ENCODE data around the gene ALG14.
"Not testable (repeated sequence)": the region's sequence is repeated elsewhere in the genome, so short reads cannot be mapped to it uniquely, and the experiment has no call there.

The ALG14 gene

GRCh38 chr1:95069710-95070093 is 3.0 kb downstream of the ALG14 start:
- H3K4me3 Mint-ChIP-seq: no peak overlapping the region
- peaks cover 8% of the 10 kb centered on the region for H3K36me3 Mint-ChIP-seq
- no peaks in the 10 kb centered on the region for H3K27me3 Mint-ChIP-seq
- H3K4me1 Mint-ChIP-seq: peaks cover 15% of the 10 kb centered on the region
- no peaks in the 10 kb centered on the region for H3K9me3 Mint-ChIP-seq
- no peak overlapping the region for H3K27ac Mint-ChIP-seq

GRCh38 chr1:95068956-95069709 is 3.6 kb downstream of the ALG14 start:
- Mint-ChIP-seq H3K27ac (no peak overlapping the region), H3K4me3 (no peak overlapping the region), H3K27me3 (no peaks in the 10 kb centered on the region), H3K9me3 (no peaks in the 10 kb centered on the region), H3K4me1 (peaks cover 15% of the 10 kb centered on the region), H3K36me3 (peaks cover 10% of the 10 kb centered on the region)

GRCh38 chr1:95067568-95067967 is 5.2 kb downstream of the ALG14 start:
- no peaks in the 10 kb centered on the region for H3K27me3 Mint-ChIP-seq
- no peak overlapping the region for H3K27ac Mint-ChIP-seq

GRCh38 chr1:95067062-95067461 is 5.7 kb downstream of the ALG14 start:
- Mint-ChIP-seq H3K4me3 (no peak overlapping the region), H3K27ac (no peak overlapping the region), H3K9me3 (no peaks in the 10 kb centered on the region), H3K27me3 (no peaks in the 10 kb centered on the region), H3K36me3 (peaks cover 24% of the 10 kb centered on the region), H3K4me1 (peaks cover 7% of the 10 kb centered on the region)

More at GRCh38 chr1:95067568-95067967, 5.2 kb downstream of the ALG14 start:
- Mint-ChIP-seq H3K36me3 (peaks cover 22% of the 10 kb centered on the region), H3K9me3 (no peaks in the 10 kb centered on the region), H3K4me1 (peaks cover 10% of the 10 kb centered on the region), H3K4me3 (no peak overlapping the region)

- no peak overlapping the region for H3K4me3 Mint-ChIP-seq
- H3K27ac Mint-ChIP-seq: no peak overlapping the region
- H3K4me1 Mint-ChIP-seq: no peaks in the 10 kb centered on the region
- no peaks in the 10 kb centered on the region for H3K9me3 Mint-ChIP-seq
- no peaks in the 10 kb centered on the region for H3K27me3 Mint-ChIP-seq
- H3K36me3 Mint-ChIP-seq: peaks cover 23% of the 10 kb centered on the region
Measured at GRCh38 chr1:95061445-95062006, 11.2 kb downstream of the ALG14 start.

- Mint-ChIP-seq H3K4me3 (no peak overlapping the region), H3K27ac (no peak overlapping the region), H3K9me3 (no peaks in the 10 kb centered on the region), H3K27me3 (no peaks in the 10 kb centered on the region), H3K4me1 (no peaks in the 10 kb centered on the region), H3K36me3 (peaks cover 18% of the 10 kb centered on the region)
Measured at GRCh38 chr1:95058974-95059373, 13.8 kb downstream of the ALG14 start.

- Mint-ChIP-seq H3K4me1 (no peaks in the 10 kb centered on the region), H3K4me3 (no peak overlapping the region), H3K27ac (no peak overlapping the region), H3K27me3 (no peaks in the 10 kb centered on the region), H3K36me3 (peaks cover 9% of the 10 kb centered on the region), H3K9me3 (no peaks in the 10 kb centered on the region)
Measured at GRCh38 chr1:95057351-95057750, 15.4 kb downstream of the ALG14 start.

GRCh38 chr1:95049935-95050334 is 22.8 kb downstream of the ALG14 start:
- no peaks in the 10 kb centered on the region for H3K27me3 Mint-ChIP-seq
- no peaks in the 10 kb centered on the region for H3K9me3 Mint-ChIP-seq
- no peak overlapping the region for H3K4me3 Mint-ChIP-seq
- H3K4me1 Mint-ChIP-seq: no peaks in the 10 kb centered on the region
- no peak overlapping the region for H3K27ac Mint-ChIP-seq
- peaks cover 6% of the 10 kb centered on the region for H3K36me3 Mint-ChIP-seq

- no peaks in the 10 kb centered on the region for H3K4me1 Mint-ChIP-seq
- H3K4me3 Mint-ChIP-seq: no peak overlapping the region
- H3K27me3 Mint-ChIP-seq: no peaks in the 10 kb centered on the region
- H3K36me3 Mint-ChIP-seq: no peaks in the 10 kb centered on the region
- H3K27ac Mint-ChIP-seq: no peak overlapping the region
- H3K9me3 Mint-ChIP-seq: no peaks in the 10 kb centered on the region
Measured at GRCh38 chr1:95048317-95048716, 24.4 kb downstream of the ALG14 start.

- not testable (repeated sequence) for H3K9me3 Mint-ChIP-seq, H3K4me1 Mint-ChIP-seq, H3K4me3 Mint-ChIP-seq, H3K36me3 Mint-ChIP-seq, H3K27ac Mint-ChIP-seq, H3K27me3 Mint-ChIP-seq
Measured at GRCh38 chr1:95047624-95048023, 25.1 kb downstream of the ALG14 start.

- Mint-ChIP-seq H3K27me3 (no peaks in the 10 kb centered on the region), H3K36me3 (no peaks in the 10 kb centered on the region), H3K9me3 (no peaks in the 10 kb centered on the region), H3K27ac (no peak overlapping the region), H3K4me1 (no peaks in the 10 kb centered on the region), H3K4me3 (no peak overlapping the region)
Measured at GRCh38 chr1:95046359-95046758, 26.4 kb downstream of the ALG14 start.

- Mint-ChIP-seq H3K27ac (no peak overlapping the region), H3K4me1 (no peaks in the 10 kb centered on the region), H3K9me3 (no peaks in the 10 kb centered on the region), H3K4me3 (no peak overlapping the region), H3K27me3 (no peaks in the 10 kb centered on the region), H3K36me3 (no peaks in the 10 kb centered on the region)
Measured at GRCh38 chr1:95043141-95043980, 29.4 kb downstream of the ALG14 start.

- no peaks in the 10 kb centered on the region for H3K4me1 Mint-ChIP-seq
- no peaks in the 10 kb centered on the region for H3K9me3 Mint-ChIP-seq
- H3K27me3 Mint-ChIP-seq: no peaks in the 10 kb centered on the region
- H3K4me3 Mint-ChIP-seq: no peak overlapping the region
- H3K27ac Mint-ChIP-seq: no peak overlapping the region
- H3K36me3 Mint-ChIP-seq: no peaks in the 10 kb centered on the region
Measured at GRCh38 chr1:95042286-95042685, 30.5 kb downstream of the ALG14 start.

GRCh38 chr1:95041491-95042165 is 31.1 kb downstream of the ALG14 start:
- Mint-ChIP-seq H3K27ac (no peak overlapping the region), H3K4me1 (no peaks in the 10 kb centered on the region), H3K27me3 (no peaks in the 10 kb centered on the region), H3K4me3 (no peak overlapping the region), H3K9me3 (no peaks in the 10 kb centered on the region), H3K36me3 (no peaks in the 10 kb centered on the region)

- H3K27me3 Mint-ChIP-seq: no peaks in the 10 kb centered on the region
- no peaks in the 10 kb centered on the region for H3K36me3 Mint-ChIP-seq
- no peak overlapping the region for H3K27ac Mint-ChIP-seq
Measured at GRCh38 chr1:95040032-95040525, 32.7 kb downstream of the ALG14 start.

More at GRCh38 chr1:95040032-95040525, 32.7 kb downstream of the ALG14 start:
- no peak overlapping the region for H3K4me3 Mint-ChIP-seq
- H3K9me3 Mint-ChIP-seq: no peaks in the 10 kb centered on the region
- H3K4me1 Mint-ChIP-seq: no peaks in the 10 kb centered on the region
